ENCODE data around the gene HIGD1A.

- TF ChIP-seq, protein P1, sequence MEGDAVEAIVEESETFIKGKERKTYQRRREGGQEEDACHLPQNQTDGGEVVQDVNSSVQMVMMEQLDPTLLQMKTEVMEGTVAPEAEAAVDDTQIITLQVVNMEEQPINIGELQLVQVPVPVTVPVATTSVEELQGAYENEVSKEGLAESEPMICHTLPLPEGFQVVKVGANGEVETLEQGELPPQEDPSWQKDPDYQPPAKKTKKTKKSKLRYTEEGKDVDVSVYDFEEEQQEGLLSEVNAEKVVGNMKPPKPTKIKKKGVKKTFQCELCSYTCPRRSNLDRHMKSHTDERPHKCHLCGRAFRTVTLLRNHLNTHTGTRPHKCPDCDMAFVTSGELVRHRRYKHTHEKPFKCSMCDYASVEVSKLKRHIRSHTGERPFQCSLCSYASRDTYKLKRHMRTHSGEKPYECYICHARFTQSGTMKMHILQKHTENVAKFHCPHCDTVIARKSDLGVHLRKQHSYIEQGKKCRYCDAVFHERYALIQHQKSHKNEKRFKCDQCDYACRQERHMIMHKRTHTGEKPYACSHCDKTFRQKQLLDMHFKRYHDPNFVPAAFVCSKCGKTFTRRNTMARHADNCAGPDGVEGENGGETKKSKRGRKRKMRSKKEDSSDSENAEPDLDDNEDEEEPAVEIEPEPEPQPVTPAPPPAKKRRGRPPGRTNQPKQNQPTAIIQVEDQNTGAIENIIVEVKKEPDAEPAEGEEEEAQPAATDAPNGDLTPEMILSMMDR (IDR thresholded peaks at IDR 0.05), result no peak
- TF ChIP-seq POLR2A (IDR thresholded peaks at IDR 0.05), result no peak
These were observed 4.9 kb upstream of the HIGD1A start, which contains the start of gene ACKR2 for GRCh38 chr3:42809202-42809601.

Measured in Peyer's patch (tissue), 4 donors.